HUES64 (cell line): ENCODE measurements around the gene PRR33.

Experiments used
- H3K27ac ChIP-seq: 2 replicates; pipeline ENCODE4 v1.7.0; 2013; ENCODE audit warnings: low read depth, low read length, inconsistent platforms
- H3K27me3 ChIP-seq: 2 replicates; pipeline ENCODE4 v1.6.1; 2013; ENCODE audit warnings: mild to moderate bottlenecking, low read length; ENCODE audit not compliant: insufficient read depth
- H3K36me3 ChIP-seq: 2 replicates; pipeline ENCODE4 v1.6.1; 2013; ENCODE audit warnings: mild to moderate bottlenecking, low read length; ENCODE audit not compliant: insufficient read depth
- H3K4me1 ChIP-seq: 2 replicates; pipeline ENCODE4 v1.6.1; 2013; ENCODE audit warnings: mild to moderate bottlenecking, low read length, moderate library complexity; ENCODE audit not compliant: insufficient read depth
- H3K4me3 ChIP-seq: 2 replicates; pipeline ENCODE4 v1.5.1; 2013; ENCODE audit warnings: mild to moderate bottlenecking, low read length, moderate library complexity
- H3K9ac ChIP-seq: 2 replicates; pipeline ENCODE4 v1.6.1; 2013; ENCODE audit warnings: mild to moderate bottlenecking, low read depth, low read length
- H3K9me3 ChIP-seq: 2 replicates; pipeline ENCODE4 v1.6.1; 2013; ENCODE audit warnings: low read depth, low read length; ENCODE audit not compliant: insufficient read depth
- WGBS: fragments of 150-250, 120-280 bp; methylation state at CpG from one replicate; pipeline ENCODE4 v1.1.7; 2013; ENCODE audit warnings: missing lambda C conversion rate; 5-methylcytosine and 5-hydroxymethylcytosine counted together

The PRR33 gene

GRCh38 chr11:1838426-1839144, 53.1 kb downstream of the PRR33 start, which contains the start of gene TNNI2:
TNNI2 (plus strand) TSS chr11:1838981; CDS start chr11:1839697, 716 bp downstream.
- Histone ChIP-seq H3K4me1 (no peaks in the 10 kb centered on the region), H3K4me3 (no peak within 1 kb of the TSS), H3K9me3 (no peaks in the 10 kb centered on the region), H3K36me3 (no peaks in the 10 kb centered on the region), H3K27ac (no peak within 1 kb of the TSS), H3K27me3 (no peaks in the 10 kb centered on the region), H3K9ac (no peak within 1 kb of the TSS)
- WGBS = 92% methylated on average over 32 of the region's 32 CpGs
